ENCODE measurements around the gene EML4. TPM values are rescaled to one million over a fixed set of nuclear protein-coding genes. Genes with fewer than 3 reads are reported as not detected.

EML4 gene
- polyA plus RNA-seq, 1 donor (not counting 4 experiments of a cell fraction or from before 2014, with no cell fraction given) = 36.4 TPM

DNA sequence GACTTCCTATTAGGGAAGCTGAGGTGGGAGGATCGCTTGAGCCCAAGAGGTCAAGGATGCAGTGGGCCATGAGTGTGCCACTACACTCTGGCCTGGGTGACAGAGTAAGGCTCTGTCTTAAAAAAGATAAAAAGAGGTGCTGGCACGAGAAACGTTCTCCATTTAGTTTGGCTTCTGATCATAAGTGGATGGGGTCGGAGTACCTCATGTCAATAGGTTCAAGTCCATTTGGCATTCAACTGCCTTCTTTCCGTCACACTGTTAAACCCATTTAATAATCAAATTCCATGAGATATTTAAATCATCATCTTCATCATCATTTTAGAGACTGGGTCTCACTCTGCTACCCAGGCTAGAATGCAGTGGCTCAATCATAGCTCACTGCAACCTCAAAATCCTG is 182.7 kb downstream of the EML4 start:
- Histone ChIP-seq H4K20me1 (ENCODE audit: control insufficient read depth, extremely low read depth, insufficient read depth, low read length) (no peaks in the 10 kb centered on the region), H3K4me1 (ENCODE audit: control insufficient read depth, extremely low read depth, insufficient read depth, low read length) (no peaks in the 10 kb centered on the region), H3K27me3 (ENCODE audit: control insufficient read depth, extremely low read depth, insufficient read depth, low read length) (no peaks in the 10 kb centered on the region), H3K9ac (ENCODE audit: control insufficient read depth, extremely low read depth, insufficient read depth, low read length) (no peak overlapping the region), H3K4me2 (ENCODE audit: control insufficient read depth, extremely low read depth, insufficient read depth, low read depth, low read length) (no peak overlapping the region), H3K27ac (ENCODE audit: control insufficient read depth, insufficient read depth, low read length) (no peak overlapping the region), H3K36me3 (ENCODE audit: control insufficient read depth in 2 of 2, extremely low read depth in 1 of 2, insufficient read depth in 2 of 2, low read length in 2 of 2) (peaks cover 9 to 20% of the 10 kb centered on the region in 2 experiments), H3K4me3 (ENCODE audit: control insufficient read depth in 2 of 3, extremely low read depth in 1 of 3, insufficient read depth in 2 of 3, low read depth in 1 of 3, low read length in 3 of 3) (no peak overlapping the region), H2AFZ (ENCODE audit: control insufficient read depth, low read length) (no peak overlapping the region), H3K9me3 (ENCODE audit: control insufficient read depth, low read depth, low read length) (no peaks in the 10 kb centered on the region), H3K79me2 (ENCODE audit: control insufficient read depth, insufficient read depth, low read length) (peaks cover 73% of the 10 kb centered on the region), H3K9me1 (ENCODE audit: control insufficient read depth, extremely low read depth, insufficient read depth, low read length) (no peaks in the 10 kb centered on the region)
- DNase-seq (ENCODE audit: low read depth, low spot score) (no peak), FAIRE-seq (no peak)
- dilution Hi-C loops (cut with MboI; ENCODE audit: extremely low pct_ligation_motif_present, low sequenced_read_pairs) = no loop called here
- TF ChIP-seq EZH2 (IDR thresholded peaks at IDR 0.05; ENCODE audit: low read length) = no peak
- TF ChIP-seq, protein P1, sequence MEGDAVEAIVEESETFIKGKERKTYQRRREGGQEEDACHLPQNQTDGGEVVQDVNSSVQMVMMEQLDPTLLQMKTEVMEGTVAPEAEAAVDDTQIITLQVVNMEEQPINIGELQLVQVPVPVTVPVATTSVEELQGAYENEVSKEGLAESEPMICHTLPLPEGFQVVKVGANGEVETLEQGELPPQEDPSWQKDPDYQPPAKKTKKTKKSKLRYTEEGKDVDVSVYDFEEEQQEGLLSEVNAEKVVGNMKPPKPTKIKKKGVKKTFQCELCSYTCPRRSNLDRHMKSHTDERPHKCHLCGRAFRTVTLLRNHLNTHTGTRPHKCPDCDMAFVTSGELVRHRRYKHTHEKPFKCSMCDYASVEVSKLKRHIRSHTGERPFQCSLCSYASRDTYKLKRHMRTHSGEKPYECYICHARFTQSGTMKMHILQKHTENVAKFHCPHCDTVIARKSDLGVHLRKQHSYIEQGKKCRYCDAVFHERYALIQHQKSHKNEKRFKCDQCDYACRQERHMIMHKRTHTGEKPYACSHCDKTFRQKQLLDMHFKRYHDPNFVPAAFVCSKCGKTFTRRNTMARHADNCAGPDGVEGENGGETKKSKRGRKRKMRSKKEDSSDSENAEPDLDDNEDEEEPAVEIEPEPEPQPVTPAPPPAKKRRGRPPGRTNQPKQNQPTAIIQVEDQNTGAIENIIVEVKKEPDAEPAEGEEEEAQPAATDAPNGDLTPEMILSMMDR (optimal IDR thresholded peaks at IDR 0.05 in 1 of 3, IDR thresholded peaks at IDR 0.05 in 1 of 3, conservative IDR thresholded peaks at IDR 0.05 in 1 of 3; ENCODE audit: extremely low read depth in 1 of 3, insufficient read depth in 2 of 3, low read length in 3 of 3) = no peak

- dilution Hi-C loops (cut with MboI; ENCODE audit: extremely low pct_ligation_motif_present, low sequenced_read_pairs) = no loop called here
- no peak for FAIRE-seq
Measured at GRCh38 chr2:42353792-42354429, 184.8 kb downstream of the EML4 start.

More at GRCh38 chr2:42353792-42354429, 184.8 kb downstream of the EML4 start:
- peaks cover 79% of the 10 kb centered on the region for H3K79me2 ChIP-seq (ENCODE audit: control insufficient read depth, insufficient read depth, low read length)
- H3K9ac ChIP-seq (ENCODE audit: control insufficient read depth, extremely low read depth, insufficient read depth, low read length) = no peak overlapping the region
- H3K4me2 ChIP-seq (ENCODE audit: control insufficient read depth, extremely low read depth, insufficient read depth, low read depth, low read length) = no peak overlapping the region
- H3K27ac ChIP-seq (ENCODE audit: control insufficient read depth, insufficient read depth, low read length) = no peak overlapping the region
- peaks cover 9 to 18% of the 10 kb centered on the region in 2 experiments for H3K36me3 ChIP-seq (ENCODE audit: control insufficient read depth in 2 of 2, extremely low read depth in 1 of 2, insufficient read depth in 2 of 2, low read length in 2 of 2)
- H3K4me1 ChIP-seq (ENCODE audit: control insufficient read depth, extremely low read depth, insufficient read depth, low read length) = peaks cover 1% of the 10 kb centered on the region
- H3K27me3 ChIP-seq (ENCODE audit: control insufficient read depth, extremely low read depth, insufficient read depth, low read length) = no peaks in the 10 kb centered on the region
- no peaks in the 10 kb centered on the region for H3K9me1 ChIP-seq (ENCODE audit: control insufficient read depth, extremely low read depth, insufficient read depth, low read length)
- no peak for DNase-seq (ENCODE audit: low read depth, low spot score)
- TF ChIP-seq, protein P1 (optimal IDR thresholded peaks at IDR 0.05 in 1 of 3, IDR thresholded peaks at IDR 0.05 in 1 of 3, conservative IDR thresholded peaks at IDR 0.05 in 1 of 3; ENCODE audit: extremely low read depth in 1 of 3, insufficient read depth in 2 of 3, low read length in 3 of 3) = no peak
- no peak for TF ChIP-seq EZH2 (IDR thresholded peaks at IDR 0.05; ENCODE audit: low read length)
- no peaks in the 10 kb centered on the region for H3K9me3 ChIP-seq (ENCODE audit: control insufficient read depth, low read depth, low read length)
- no peak overlapping the region for H2AFZ ChIP-seq (ENCODE audit: control insufficient read depth, low read length)
- no peak overlapping the region for H3K4me3 ChIP-seq (ENCODE audit: control insufficient read depth in 2 of 3, extremely low read depth in 1 of 3, insufficient read depth in 2 of 3, low read depth in 1 of 3, low read length in 3 of 3)
- H4K20me1 ChIP-seq (ENCODE audit: control insufficient read depth, extremely low read depth, insufficient read depth, low read length) = no peaks in the 10 kb centered on the region

Measured in keratinocyte (primary cell).